GM12878 (cell line): Measurements from ENCODE around the gene PHGDH. TPM values are rescaled to one million over a fixed set of nuclear protein-coding genes. Genes with fewer than 3 reads are reported as not detected.
A peak's percentile ranks its signal among the peaks of the same experiment; 100 is the strongest.

Experiments used
- ATAC-seq: fragments of 200-7000 bp; cut with Tn5 transposase; 3 replicates; pipeline ENCODE4 v1.9.1; 2020; ENCODE audit warnings: mild to moderate bottlenecking, moderate library complexity
- BruUV-seq: library from RNA; stranded (reverse); fragments of 400-500 nt; replicated peaks from 2 replicates; lab custom pipeline; 2021; lab: Mats Ljungman, UMichigan
- CTCF ChIA-PET: fragments of 300-600 bp; sonication (Branson Sonifier 250); formaldehyde crosslinking; extraction: SDS; loops from one replicate; lab custom pipeline; 2021; ENCODE audit warnings: inconsistent platforms; lab: Yijun Ruan, JAX
- POLR2A ChIA-PET: fragments of 350-600 bp; formaldehyde crosslinking; extraction: SDS; loops from one replicate; lab custom pipeline; 2021; ENCODE audit warnings: inconsistent platforms; lab: Charles Lee
- RAD21 ChIA-PET: fragments of 300-600 bp; sonication (Branson Sonifier 250); formaldehyde crosslinking; loops from one replicate; lab custom pipeline; 2023; ENCODE audit warnings: antibody characterized with exemption; ENCODE audit not compliant: unreplicated experiment; lab: Charles Lee
- SMC1A ChIA-PET: fragments of 300-600 bp; sonication (Branson Sonifier 250); formaldehyde crosslinking; loops from one replicate; lab custom pipeline; 2023; ENCODE audit not compliant: unreplicated experiment, uncharacterized antibody; lab: Charles Lee
- DNase-seq: peaks from one replicate; pipeline ENCODE4 v3.0.0-alpha.2; 2011; ENCODE audit warnings: low read depth, low spot score
- FAIRE-seq: peaks from 3 replicates; lab custom pipeline; 2011; peaks lifted over from hg19 to GRCh38; lab: Jason Lieb, UNC
- H2AFZ ChIP-seq: 2 replicates; pipeline ENCODE4 v1.6.0; 2011; ENCODE audit warnings: low read depth, low read length, control low read depth; ENCODE audit not compliant: control insufficient read depth
- H3K27ac ChIP-seq: 2 replicates; pipeline ENCODE4 v1.5.1; 2011; ENCODE audit warnings: control low read depth; ENCODE audit not compliant: control insufficient read depth, insufficient read depth
- H3K27me3 ChIP-seq, 2 experiments: replicated peaks in 1 of 2; 2 replicates each; pipeline versions ENCODE4 v1.6.0 to v1.6.1; 2011; ENCODE audit warnings: low read length in 1 of 2; ENCODE audit not compliant: control insufficient read depth in 2 of 2, insufficient read depth in 2 of 2
- H3K36me3 ChIP-seq, 2 experiments: 2 replicates each; pipeline ENCODE4 v1.5.1; 2011; ENCODE audit warnings: low read length in 1 of 2; ENCODE audit not compliant: control insufficient read depth in 2 of 2, insufficient read depth in 2 of 2
- H3K4me1 ChIP-seq: 2 replicates; pipeline ENCODE4 v1.6.1; 2011; ENCODE audit warnings: mild to moderate bottlenecking, low read length, moderate library complexity, mixed read lengths; ENCODE audit not compliant: control insufficient read depth, insufficient read depth
- H3K4me2 ChIP-seq: 2 replicates; pipeline ENCODE4 v1.6.0; 2011; ENCODE audit warnings: control low read depth; ENCODE audit not compliant: control insufficient read depth, insufficient read depth
- H3K4me3 ChIP-seq: fragments of 200-600 bp; sonication (generic); 2 replicates; pipeline ENCODE4 v1.5.1; 2016
- H3K79me2 ChIP-seq: 2 replicates; pipeline ENCODE4 v1.6.0; 2011; ENCODE audit warnings: low read length; ENCODE audit not compliant: control insufficient read depth, insufficient read depth
- H3K9ac ChIP-seq: 2 replicates; pipeline ENCODE4 v1.8.0; 2011; ENCODE audit warnings: low read length, control low read depth, mixed read lengths; ENCODE audit not compliant: control insufficient read depth, insufficient read depth
- H3K9me3 ChIP-seq: replicated peaks from 3 replicates; pipeline ENCODE4 v1.5.1; 2011; ENCODE audit warnings: mild to moderate bottlenecking, low read length; ENCODE audit not compliant: control insufficient read depth, insufficient read depth
- H4K20me1 ChIP-seq: 2 replicates; pipeline ENCODE4 v1.6.0; 2011; ENCODE audit not compliant: control insufficient read depth, insufficient read depth
- CHD1 ChIP-seq: IDR thresholded peaks from 2 replicates; pipeline ENCODE4 v1.6.1; 2012; ENCODE audit warnings: low read depth, low read length, improper control_type of control experiment
- CHD2 ChIP-seq: IDR thresholded peaks from 2 replicates; pipeline ENCODE4 v1.6.1; 2011; ENCODE audit warnings: low read depth, low read length, improper control_type of control experiment, borderline replicate concordance
- E2F4 ChIP-seq: IDR thresholded peaks from 2 replicates; pipeline ENCODE4 v1.6.1; 2012; ENCODE audit warnings: low read depth, low read length, improper control_type of control experiment
- HDAC2 ChIP-seq: fragments of 200-600 bp; sonication (generic); IDR thresholded peaks from 2 replicates; pipeline ENCODE4 v1.6.1; 2017
- HDGF ChIP-seq: fragments of 450-650 bp; IDR thresholded peaks from 2 replicates; pipeline ENCODE4 v1.6.1; 2016; ENCODE audit warnings: antibody characterized with exemption
- KDM1A ChIP-seq: fragments of 200-600 bp; sonication (generic); IDR thresholded peaks from 2 replicates; pipeline ENCODE4 v1.6.1; 2016; ENCODE audit warnings: borderline replicate concordance
- RBBP5 ChIP-seq: fragments of 200-600 bp; sonication (generic); conservative IDR thresholded peaks from 2 replicates; pipeline ENCODE4 v1.6.1; 2016
- SP1 ChIP-seq: IDR thresholded peaks from one replicate; pipeline ENCODE4 v1.6.1; 2011; ENCODE audit warnings: low read depth, low read length
- WGBS: methylation state at CpG from one replicate; pipeline ENCODE4 v1.1.6; 2016; ENCODE audit warnings: low lambda C conversion rate; ENCODE audit not compliant: insufficient replicate concordance, insufficient coverage; ENCODE audit errors: missing lambda C conversion rate; 5-methylcytosine and 5-hydroxymethylcytosine counted together
- in situ Hi-C: fragments of 300-500 bp; cut with MboI; formaldehyde crosslinking; loops from 9 replicates; pipeline ENCODE4 v1.14.3; 2018; ENCODE audit warnings: mixed read lengths
- intact Hi-C: fragments of 100-400 bp; cut with micrococcal nuclease; formaldehyde crosslinking; loops from one replicate; pipeline ENCODE4 v1.14.2; 2022; ENCODE audit not compliant: unreplicated experiment
- polyA plus RNA-seq, 11 experiments: library from polyadenylated mRNA; depleted of rRNA in 4 of 11; unstranded in 6 of 11; stranded (reverse) in 5 of 11; fragments of >200 nt; fragmentation: Nextera tagmentation in 4 of 11; fragmentation: Illumina TruSeq in 1 of 11; extraction: Ambion mirVana in 4 of 11; extraction: Trizol in 1 of 11; gene quantifications; 1 replicate in 1 of 11; 2 replicates in 10 of 11; pipeline versions ENCODE4 v1.2.1 to v1.2.3, GENCODE V29; 2011 to 2016; ENCODE audit warnings: inconsistent platforms in 2 of 11, missing spikeins in 2 of 11, low read depth in 1 of 11
- total RNA-seq, 4 experiments: library from RNA; depleted of rRNA in 3 of 4; stranded (reverse); fragments of >200 nt in 3 of 4; fragmentation: Illumina TruSeq in 1 of 4; extraction: Trizol in 1 of 4; gene quantifications; 2 replicates each; pipeline versions ENCODE4 v1.2.1 to v1.2.3, GENCODE V29; 2013 to 2021
- TF ChIP-seq, protein P1 (sequence below): IDR thresholded peaks from 2 replicates; pipeline ENCODE4 v1.6.1; 2012; ENCODE audit warnings: low read length, inconsistent platforms
- TF ChIP-seq, protein P2 (sequence below): fragments of 450-650 bp; IDR thresholded peaks from 2 replicates; pipeline ENCODE4 v1.6.1; 2017; ENCODE audit warnings: mild to moderate bottlenecking, moderate library complexity

PHGDH gene
- total and polyA plus RNA-seq, 10 of the 15 experiments (the other 5 are each of a cell fraction or from before 2014, with no cell fraction given), result 3.9 to 47.8 (median 25.9) TPM

- DNase-seq (no peak), ATAC-seq (peak; percentile 77), FAIRE-seq (peak; percentile 54)
- ChIA-PET SMC1A (interaction anchor here (0.8 kb wide), 1 partner anchor 52 kb away, joined by 3 read pairs; no protein-coding TSS in a partner anchor), RAD21 (interaction anchor here (1.0 kb wide), 1 partner anchor 67 kb away, joined by 3 read pairs; no protein-coding TSS in a partner anchor), CTCF (interaction anchor here (3.1 kb wide), 1 partner anchor 16 kb away, joined by 10 read pairs; no protein-coding TSS in a partner anchor), POLR2A (no interaction called here)
- 0% methylated on average over 1 of the region's 1 CpG for WGBS
- intact Hi-C loops (no loop called here), in situ Hi-C loops (no loop called here)
- no TSS peak for BruUV-seq
- Histone ChIP-seq H3K27me3 (no peaks in the 10 kb centered on the region), H2AFZ (no peak overlapping the region), H3K4me2 (no peak overlapping the region), H3K4me1 (no peaks in the 10 kb centered on the region), H3K9ac (no peak overlapping the region), H3K79me2 (no peaks in the 10 kb centered on the region), H3K27ac (no peak overlapping the region), H3K9me3 (no peaks in the 10 kb centered on the region), H4K20me1 (no peaks in the 10 kb centered on the region), H3K4me3 (no peak overlapping the region), H3K36me3 (peaks cover 0 to 2% of the 10 kb centered on the region in 2 experiments; a peak in 1 of 4 replicates)
- TF ChIP-seq SP1, result no peak
These were observed 16.3 kb downstream of the PHGDH start for GRCh38 chr1:119727991-119728390.

DNA sequence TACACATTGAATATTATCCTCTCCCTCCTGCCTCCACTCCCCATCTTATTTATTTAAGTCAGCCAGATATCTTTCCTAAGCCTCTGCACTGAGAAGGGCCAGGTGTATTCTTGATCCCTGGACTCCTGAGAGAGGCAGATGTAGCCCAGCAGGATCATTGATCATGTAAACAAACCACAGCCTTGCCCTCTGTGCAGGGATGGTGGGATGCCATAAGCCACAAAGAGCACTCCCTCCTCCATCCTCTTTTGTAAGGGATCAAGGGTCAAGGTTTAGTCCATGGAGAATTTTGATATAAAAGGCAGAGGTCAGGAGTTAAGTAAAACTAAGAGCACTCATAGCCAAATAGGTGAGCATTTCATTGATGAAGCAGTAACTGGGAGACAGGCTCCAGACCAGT, 17.3 kb downstream of the PHGDH start:
- FAIRE-seq (no peak), ATAC-seq (no peak), DNase-seq (no peak)
- no peaks in the 10 kb centered on the region for H4K20me1 ChIP-seq
- intact Hi-C loops, result no loop called here
- no peak overlapping the region for H3K9ac ChIP-seq
- H3K9me3 ChIP-seq, result no peaks in the 10 kb centered on the region
- H3K27ac ChIP-seq, result no peak overlapping the region
- ChIA-PET POLR2A (no interaction called here), SMC1A (no interaction called here), RAD21 (no interaction called here), CTCF (interaction anchor here (3.1 kb wide), 1 partner anchor 15 kb away, joined by 10 read pairs; no protein-coding TSS in a partner anchor)
- H3K36me3 ChIP-seq, result peaks cover 0 to 2% of the 10 kb centered on the region in 2 experiments; a peak in 1 of 4 replicates
- H2AFZ ChIP-seq, result no peak overlapping the region
- in situ Hi-C loops, result no loop called here
- H3K27me3 ChIP-seq, result no peaks in the 10 kb centered on the region
- no peaks in the 10 kb centered on the region for H3K4me1 ChIP-seq
- no peak overlapping the region for H3K4me2 ChIP-seq
- H3K4me3 ChIP-seq, result no peak overlapping the region
- no TSS peak for BruUV-seq
- H3K79me2 ChIP-seq, result no peaks in the 10 kb centered on the region
- TF ChIP-seq CHD2 (no peak), RBBP5 (no peak), CHD1 (no peak), KDM1A (no peak), E2F4 (no peak), HDGF (no peak), HDAC2 (no peak)
- TF ChIP-seq, protein P1, sequence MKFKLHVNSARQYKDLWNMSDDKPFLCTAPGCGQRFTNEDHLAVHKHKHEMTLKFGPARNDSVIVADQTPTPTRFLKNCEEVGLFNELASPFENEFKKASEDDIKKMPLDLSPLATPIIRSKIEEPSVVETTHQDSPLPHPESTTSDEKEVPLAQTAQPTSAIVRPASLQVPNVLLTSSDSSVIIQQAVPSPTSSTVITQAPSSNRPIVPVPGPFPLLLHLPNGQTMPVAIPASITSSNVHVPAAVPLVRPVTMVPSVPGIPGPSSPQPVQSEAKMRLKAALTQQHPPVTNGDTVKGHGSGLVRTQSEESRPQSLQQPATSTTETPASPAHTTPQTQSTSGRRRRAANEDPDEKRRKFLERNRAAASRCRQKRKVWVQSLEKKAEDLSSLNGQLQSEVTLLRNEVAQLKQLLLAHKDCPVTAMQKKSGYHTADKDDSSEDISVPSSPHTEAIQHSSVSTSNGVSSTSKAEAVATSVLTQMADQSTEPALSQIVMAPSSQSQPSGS, result no peak
- TF ChIP-seq, protein P2, sequence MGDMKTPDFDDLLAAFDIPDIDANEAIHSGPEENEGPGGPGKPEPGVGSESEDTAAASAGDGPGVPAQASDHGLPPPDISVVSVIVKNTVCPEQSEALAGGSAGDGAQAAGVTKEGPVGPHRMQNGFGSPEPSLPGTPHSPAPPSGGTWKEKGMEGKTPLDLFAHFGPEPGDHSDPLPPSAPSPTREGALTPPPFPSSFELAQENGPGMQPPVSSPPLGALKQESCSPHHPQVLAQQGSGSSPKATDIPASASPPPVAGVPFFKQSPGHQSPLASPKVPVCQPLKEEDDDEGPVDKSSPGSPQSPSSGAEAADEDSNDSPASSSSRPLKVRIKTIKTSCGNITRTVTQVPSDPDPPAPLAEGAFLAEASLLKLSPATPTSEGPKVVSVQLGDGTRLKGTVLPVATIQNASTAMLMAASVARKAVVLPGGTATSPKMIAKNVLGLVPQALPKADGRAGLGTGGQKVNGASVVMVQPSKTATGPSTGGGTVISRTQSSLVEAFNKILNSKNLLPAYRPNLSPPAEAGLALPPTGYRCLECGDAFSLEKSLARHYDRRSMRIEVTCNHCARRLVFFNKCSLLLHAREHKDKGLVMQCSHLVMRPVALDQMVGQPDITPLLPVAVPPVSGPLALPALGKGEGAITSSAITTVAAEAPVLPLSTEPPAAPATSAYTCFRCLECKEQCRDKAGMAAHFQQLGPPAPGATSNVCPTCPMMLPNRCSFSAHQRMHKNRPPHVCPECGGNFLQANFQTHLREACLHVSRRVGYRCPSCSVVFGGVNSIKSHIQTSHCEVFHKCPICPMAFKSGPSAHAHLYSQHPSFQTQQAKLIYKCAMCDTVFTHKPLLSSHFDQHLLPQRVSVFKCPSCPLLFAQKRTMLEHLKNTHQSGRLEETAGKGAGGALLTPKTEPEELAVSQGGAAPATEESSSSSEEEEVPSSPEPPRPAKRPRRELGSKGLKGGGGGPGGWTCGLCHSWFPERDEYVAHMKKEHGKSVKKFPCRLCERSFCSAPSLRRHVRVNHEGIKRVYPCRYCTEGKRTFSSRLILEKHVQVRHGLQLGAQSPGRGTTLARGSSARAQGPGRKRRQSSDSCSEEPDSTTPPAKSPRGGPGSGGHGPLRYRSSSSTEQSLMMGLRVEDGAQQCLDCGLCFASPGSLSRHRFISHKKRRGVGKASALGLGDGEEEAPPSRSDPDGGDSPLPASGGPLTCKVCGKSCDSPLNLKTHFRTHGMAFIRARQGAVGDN, result no peak
